HG03520 (cell line): Measurements from ENCODE around the gene ZNF804A.

ENCODE experiments used
- ATAC-seq: cut with Tn5 transposase; IDR thresholded peaks from one replicate; pipeline ENCODE4 v1.9.1; 2021; ENCODE audit warnings: mild to moderate bottlenecking, moderate library complexity; ENCODE audit not compliant: unreplicated experiment

ZNF804A gene

DNA sequence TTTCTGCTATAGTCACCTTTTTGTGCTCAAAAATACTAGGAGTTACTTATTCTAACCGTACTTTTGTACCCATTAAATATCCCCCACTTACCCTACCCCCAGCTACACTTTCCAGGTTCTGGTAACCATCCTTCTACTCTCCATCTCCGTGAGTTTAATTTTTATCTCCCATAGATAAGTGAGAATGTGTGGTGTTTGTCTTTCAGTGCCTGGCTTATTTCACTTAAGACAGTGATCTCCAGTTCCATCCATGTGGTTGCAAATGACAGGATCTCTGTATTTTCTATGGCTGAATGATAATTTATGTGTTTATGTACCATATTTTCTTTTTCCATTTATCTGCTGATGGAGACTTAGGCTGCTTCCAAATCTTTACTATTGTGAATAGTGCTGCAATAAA lies 323.3 kb downstream of the ZNF804A start:
- no peak for ATAC-seq

DNA sequence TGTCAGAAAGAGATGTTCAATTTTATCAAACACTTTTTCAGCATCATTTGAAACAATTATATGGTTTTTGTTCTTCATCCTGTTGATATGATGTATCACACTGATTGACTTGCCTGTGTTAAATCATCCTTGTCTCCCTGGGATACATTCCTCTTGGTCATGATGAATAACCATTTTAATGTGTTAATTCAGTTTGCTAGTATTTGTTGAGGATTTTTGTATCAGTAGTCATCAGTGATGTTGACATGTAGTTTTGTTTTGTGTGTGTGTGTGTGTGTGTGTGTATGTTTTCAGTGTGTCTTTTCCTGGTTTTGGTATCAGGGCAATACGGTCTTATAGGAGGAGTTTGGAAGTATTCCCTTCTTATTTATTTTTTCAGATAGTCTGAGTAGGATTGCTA lies 325.4 kb downstream of the ZNF804A start:
- ATAC-seq: no peak

DNA sequence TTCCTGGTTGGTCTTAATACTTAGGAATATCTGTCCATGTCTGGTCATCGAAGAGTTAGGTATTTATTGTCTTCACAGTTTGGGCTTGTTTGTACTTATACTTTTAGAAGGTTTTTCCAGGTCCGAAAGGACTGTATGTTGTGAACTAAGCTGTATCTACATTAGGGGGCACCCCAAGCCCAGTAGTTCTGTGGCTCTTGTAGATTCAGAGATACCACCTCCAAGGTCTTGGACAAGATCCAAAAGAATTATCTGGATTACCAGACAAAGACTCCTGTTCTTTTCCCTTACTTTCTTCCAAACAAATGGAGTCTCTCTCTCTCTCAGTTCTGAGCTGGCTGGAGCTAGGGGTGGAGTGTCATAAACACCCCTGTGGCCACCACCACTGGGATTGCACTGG lies 328.7 kb downstream of the ZNF804A start:
- no peak for ATAC-seq

DNA sequence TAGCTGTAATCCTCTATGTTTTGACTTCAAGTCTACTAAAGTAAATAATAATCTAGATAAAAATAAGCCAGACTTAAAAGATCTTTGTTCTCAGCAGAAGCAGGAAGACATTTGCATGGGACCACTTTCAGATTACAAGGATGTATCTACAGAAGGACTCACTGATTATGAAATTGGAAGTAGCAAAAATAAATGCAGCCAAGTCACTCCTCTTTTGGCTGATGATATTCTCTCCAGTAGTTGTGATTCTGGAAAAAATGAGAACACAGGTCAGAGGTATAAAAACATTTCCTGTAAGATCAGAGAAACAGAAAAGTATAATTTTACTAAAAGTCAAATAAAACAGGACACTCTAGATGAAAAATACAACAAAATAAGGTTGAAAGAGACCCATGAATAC lies 338.4 kb downstream of the ZNF804A start:
- no peak for ATAC-seq

DNA sequence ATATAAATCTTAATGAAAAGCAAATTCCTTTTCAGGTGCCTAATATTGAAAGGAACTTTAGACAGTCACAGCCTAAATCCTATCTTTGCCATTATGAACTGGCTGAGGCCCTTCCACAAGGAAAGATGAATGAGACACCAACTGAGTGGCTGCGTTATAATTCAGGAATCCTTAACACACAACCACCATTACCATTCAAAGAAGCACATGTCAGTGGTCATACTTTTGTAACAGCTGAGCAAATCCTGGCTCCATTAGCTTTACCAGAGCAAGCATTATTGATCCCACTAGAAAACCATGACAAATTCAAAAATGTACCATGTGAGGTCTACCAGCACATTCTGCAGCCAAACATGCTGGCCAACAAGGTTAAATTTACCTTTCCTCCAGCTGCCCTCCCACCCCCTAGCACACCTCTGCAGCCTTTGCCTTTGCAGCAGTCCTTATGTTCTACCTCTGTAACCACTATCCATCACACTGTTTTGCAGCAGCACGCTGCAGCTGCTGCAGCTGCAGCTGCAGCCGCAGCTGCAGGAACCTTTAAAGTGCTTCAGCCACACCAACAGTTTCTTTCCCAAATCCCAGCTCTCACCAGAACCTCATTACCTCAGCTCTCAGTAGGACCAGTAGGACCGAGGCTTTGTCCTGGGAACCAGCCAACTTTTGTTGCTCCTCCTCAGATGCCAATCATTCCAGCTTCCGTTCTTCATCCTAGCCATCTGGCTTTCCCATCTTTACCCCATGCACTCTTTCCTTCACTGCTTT lies 340.1 kb downstream of the ZNF804A start:
- ATAC-seq: no peak

DNA sequence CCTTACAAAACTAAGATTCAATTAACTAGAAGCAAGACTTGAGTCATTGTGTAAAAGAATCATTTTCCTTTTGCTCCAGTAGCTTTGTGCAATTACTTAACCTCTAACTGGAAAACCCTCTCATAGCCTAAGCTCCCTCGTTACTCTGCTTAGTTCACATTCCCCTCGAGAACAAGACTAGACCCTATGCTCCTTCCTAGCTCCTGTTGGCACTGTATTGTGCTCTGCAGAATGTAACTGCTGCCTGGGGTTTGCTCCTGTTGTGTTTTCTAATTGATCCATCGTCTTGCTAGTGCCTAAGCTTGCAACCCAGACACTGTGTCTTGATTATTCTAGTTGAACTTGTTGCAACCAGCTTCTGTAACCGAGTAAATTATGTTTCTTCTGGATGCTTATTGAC lies 347.0 kb downstream of the ZNF804A start:
- no peak for ATAC-seq

DNA sequence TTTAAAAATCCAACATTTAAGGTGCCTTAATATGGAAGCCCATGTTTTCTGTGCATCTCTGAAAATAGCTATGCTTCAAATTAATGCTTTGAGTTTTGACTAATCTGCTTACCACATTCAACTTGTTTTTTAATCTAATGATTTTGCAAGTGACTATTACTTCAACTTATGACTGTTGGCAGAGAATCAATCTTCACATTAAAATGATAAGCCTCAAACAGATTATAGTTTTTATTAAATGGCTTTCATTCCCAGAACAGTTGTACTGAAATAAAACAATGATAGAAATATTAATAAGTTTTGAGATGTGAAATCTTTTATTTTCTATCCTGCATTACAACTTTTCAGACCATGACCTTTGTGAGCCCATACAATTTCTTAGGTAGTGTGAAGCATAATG lies 347.5 kb downstream of the ZNF804A start:
- no peak for ATAC-seq

DNA sequence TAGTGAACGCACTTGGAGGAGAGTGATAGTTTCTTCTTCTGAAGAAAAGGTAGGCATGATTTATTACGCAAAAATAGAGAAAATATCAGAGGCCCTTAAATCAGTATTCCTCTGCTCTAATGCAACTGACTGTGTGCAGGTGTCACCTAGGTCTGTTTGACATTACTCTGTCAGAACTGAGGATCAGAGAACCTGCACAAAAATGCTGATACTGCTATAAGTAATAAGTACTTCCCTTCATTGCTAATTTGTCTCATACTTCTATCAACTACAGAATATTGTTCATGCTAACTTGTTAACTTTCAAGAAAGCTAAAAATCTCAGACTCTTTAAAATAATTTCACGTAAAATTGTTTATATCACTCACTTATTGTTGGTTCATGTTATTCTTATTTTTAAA lies 358.5 kb downstream of the ZNF804A start:
- no peak for ATAC-seq

DNA sequence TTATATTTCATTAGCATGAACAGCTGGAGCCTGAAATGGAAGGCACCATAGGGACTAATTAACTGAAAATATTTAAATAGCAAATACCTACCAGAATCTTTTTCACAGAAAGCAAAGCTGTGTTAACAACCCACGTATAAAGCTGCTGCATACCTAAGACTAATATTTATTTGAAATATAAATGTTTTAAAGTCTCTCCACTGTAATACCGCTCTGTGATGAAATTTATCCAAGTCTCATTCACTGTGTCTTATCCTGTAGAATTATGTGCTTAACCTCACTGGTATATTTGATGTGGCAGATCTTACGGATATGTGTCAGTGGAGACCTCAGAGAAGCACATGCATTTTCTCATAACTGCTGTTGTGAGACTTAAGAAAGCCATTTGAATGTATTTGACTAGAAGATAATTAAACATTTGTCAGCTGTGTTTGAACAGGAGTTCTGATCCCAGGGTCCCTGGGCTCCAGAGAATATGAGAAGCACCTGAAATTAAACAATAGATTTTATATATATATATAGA lies 373.3 kb downstream of the ZNF804A start:
- ATAC-seq: no peak
